GM21447 (cell line): ENCODE results near the gene MESP1.
"Not testable (repeated sequence)": the region's sequence is repeated elsewhere in the genome, so short reads cannot be mapped to it uniquely, and the experiment has no call there.

ENCODE experiments used
- ATAC-seq: cut with Tn5 transposase; IDR thresholded peaks from one replicate; pipeline ENCODE4 v1.9.1; 2021; ENCODE audit not compliant: unreplicated experiment

Gene MESP1

GRCh38 chr15:89750560-89751542 lies at the start of gene MESP1:
Gene MESP1, minus strand, starts transcription at chr15:89751249. Its CDS starts 18 bp downstream, at chr15:89751231.
- peak; percentile 93 for ATAC-seq

- ATAC-seq, result no peak
Observed at GRCh38 chr15:89799918-89800498, 49.0 kb upstream of the MESP1 start.

GRCh38 chr15:89799011-89799911 lies 48.2 kb upstream of the MESP1 start:
- no peak for ATAC-seq

GRCh38 chr15:89797678-89798201 lies 46.7 kb upstream of the MESP1 start:
- ATAC-seq, result no peak

- no peak for ATAC-seq
Observed at GRCh38 chr15:89795996-89796395, 44.9 kb upstream of the MESP1 start.

GRCh38 chr15:89794627-89795241 lies 43.7 kb upstream of the MESP1 start:
- no peak for ATAC-seq

- ATAC-seq, result no peak
Observed at GRCh38 chr15:89792106-89792805, 41.2 kb upstream of the MESP1 start.

- no peak for ATAC-seq
Observed at GRCh38 chr15:89790661-89791060, 39.6 kb upstream of the MESP1 start.

GRCh38 chr15:89790206-89790605 lies 39.2 kb upstream of the MESP1 start:
- ATAC-seq, result no peak

GRCh38 chr15:89788585-89788984 lies 37.5 kb upstream of the MESP1 start:
- not testable (repeated sequence) for ATAC-seq

GRCh38 chr15:89787944-89788343 lies 36.9 kb upstream of the MESP1 start:
- ATAC-seq, result no peak

GRCh38 chr15:89785774-89786140 lies 34.7 kb upstream of the MESP1 start:
- no peak for ATAC-seq

- ATAC-seq, result no peak
Observed at GRCh38 chr15:89785064-89785773, 34.2 kb upstream of the MESP1 start.

GRCh38 chr15:89784686-89784960 lies 33.6 kb upstream of the MESP1 start:
- ATAC-seq, result no peak

- ATAC-seq, result no peak
Observed at GRCh38 chr15:89783861-89784685, 33.0 kb upstream of the MESP1 start.

GRCh38 chr15:89783111-89783860 lies 32.2 kb upstream of the MESP1 start:
- no peak for ATAC-seq

GRCh38 chr15:89782619-89782950 lies 31.5 kb upstream of the MESP1 start:
- not testable (repeated sequence) for ATAC-seq
